COLO668 (cell line): ENCODE results near the gene ZNF266.

ENCODE experiments used
- DNase-seq: peaks from one replicate; lab custom pipeline; 2025; ENCODE audit not compliant: unreplicated experiment; lab: John Stamatoyannopoulos, UW

The ZNF266 gene

DNA sequence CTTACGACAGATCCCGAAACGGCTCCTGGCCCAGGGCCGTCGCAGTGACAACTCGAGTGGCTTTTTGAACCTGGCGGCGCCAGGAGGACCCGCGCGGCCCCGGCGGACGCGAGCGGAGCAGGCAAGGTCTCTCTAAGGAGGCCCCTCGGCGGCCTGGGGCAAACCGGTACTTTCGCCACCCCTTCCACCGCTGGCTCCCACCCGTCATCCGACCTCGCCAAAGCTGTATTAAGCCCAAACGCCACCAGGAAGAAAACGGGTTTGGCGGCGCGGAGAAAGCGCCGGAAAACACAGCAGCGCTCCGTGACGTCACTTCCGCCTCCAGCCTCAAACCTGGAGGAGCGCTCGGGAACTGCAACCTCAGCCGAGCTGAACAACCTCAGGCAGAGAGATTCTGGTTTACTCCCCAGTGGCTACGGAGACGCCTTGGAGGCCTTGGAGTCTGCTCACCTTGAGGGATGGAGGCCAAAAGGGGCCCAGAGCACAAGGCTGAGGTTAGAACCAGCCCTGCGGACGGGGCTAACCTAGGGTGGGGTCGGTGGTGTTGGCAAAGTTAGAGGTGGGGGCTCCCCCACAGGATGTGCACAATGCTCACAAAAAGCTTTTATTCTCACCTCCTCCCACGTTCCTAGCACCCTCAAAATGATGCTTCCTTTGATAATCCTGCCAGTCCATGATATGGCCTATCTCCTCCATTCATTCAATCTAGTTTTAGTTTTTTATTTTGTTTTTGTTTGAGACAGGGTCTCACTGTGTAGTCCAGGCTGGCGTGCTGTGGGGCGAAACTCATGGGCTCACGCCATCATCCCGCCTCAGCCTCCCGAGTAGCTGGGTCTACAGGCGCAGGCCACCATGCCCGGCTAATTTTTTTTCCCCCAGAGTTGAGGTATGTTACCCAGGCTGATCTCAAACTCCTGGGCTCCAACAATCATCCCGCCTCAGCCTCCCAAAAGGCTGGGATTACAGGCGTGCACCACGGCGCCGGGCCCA is at the start of gene ZNF266:
TSS of gene ZNF266 (minus strand) at position 295 of the 990 bp plus-strand sequence. CDS start 15,484 bp downstream, outside the sequence.
- peak; percentile 92 for DNase-seq

DNA sequence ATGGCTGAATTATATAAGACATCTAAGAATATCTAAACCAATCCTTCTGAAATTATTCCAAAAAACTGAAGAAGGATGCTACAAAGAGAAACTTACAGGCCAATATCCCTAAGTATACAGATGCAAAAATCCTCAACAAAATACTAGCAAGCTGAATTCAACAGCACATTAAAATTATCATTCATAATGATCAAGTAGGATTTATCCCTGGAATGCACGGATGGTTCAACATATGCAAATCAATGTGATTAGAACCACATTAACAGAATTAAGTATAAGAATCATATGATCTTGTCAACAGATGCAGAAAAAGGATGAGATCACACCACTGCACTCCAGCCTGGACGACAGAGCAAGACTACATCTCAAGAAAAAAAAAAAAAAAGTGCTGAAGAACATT is 49.8 kb upstream of the ZNF266 start:
- DNase-seq: no peak

DNA sequence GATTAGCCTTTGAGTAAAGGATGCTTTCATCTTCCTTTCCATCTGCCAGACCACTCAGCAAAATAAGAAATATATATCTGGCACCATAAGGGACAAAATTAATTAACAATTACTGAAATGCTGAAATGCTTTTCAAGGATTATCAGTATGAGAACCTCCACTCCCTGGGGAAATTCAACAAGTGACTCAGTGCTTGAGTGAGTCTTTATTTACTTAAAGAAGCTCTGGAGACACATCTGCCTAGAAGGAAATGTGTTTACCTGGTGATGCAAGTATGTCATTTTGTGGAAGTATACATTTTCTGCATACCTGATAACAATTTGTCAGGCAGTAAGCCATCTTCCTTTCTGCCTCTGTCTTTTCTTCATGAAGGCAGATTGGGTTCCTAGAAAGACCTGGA is 39.6 kb upstream of the ZNF266 start:
- DNase-seq: no peak

- DNase-seq: no peak
Observed at GRCh38 chr19:9467161-9467560, 31.8 kb upstream of the ZNF266 start.

DNA sequence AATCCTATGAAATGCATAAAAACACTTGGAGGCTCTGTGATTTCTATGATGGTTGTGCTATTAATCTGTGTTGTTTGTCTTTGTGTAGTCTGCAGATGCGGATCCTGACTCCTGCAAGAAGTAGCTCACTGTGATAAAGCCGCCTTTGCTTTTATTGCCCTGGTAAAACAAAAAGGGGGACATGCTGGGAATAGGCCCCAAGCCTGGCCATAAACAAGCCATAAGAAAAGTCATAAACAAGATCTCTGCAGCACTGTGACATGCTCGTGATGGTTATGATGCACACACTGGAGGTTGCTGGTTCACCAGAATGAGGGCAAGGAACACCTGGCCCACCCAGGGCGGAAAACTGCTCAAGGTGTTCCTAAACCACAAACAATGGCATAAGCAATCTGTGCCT is 26.6 kb upstream of the ZNF266 start:
- no peak for DNase-seq

GRCh38 chr19:9456018-9456689 is 20.8 kb upstream of the ZNF266 start:
- no peak for DNase-seq

GRCh38 chr19:9453953-9454352 is 18.6 kb upstream of the ZNF266 start:
- no peak for DNase-seq

- DNase-seq: no peak
Observed at GRCh38 chr19:9445037-9445436, 9.7 kb upstream of the ZNF266 start.

DNA sequence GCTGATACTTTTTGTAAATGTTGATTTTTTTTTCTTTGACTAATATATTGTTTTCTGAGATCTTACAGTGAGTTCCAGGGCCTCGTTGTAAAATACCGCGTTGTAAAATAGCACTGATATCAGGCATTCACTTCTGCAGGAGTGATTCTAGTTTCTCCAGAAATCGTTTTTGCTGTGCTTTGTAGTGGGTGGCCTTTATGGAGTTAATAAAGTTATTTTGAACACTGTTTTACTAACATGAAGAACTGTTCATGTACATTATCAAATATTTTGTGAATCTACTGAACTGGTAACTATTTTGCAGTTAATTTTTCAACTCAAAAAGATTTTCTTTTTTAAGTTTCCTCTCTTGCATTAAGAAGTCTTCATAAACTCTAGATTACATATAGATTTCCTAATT is 985 bp upstream of the ZNF266 start:
- DNase-seq: no peak

DNA sequence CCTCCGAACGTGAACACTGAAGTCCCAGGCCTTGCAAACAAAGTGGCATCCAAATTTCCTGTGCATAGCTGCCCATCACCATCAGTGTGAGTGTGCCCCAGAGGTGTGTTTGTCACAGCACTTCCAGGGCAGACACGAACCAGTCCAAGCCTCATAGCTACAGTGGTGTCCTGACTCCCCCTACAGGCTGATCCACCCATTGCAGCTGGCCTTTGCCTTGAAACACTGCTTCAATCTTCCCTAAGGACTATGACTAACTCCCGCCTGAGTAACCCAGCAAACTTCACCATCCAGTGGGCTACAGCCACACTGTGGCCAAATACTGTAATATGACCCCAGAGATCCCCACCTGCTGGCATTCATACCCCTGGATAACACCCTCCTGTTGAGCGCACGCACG is 3.9 kb downstream of the ZNF266 start:
- DNase-seq: peak; percentile 24

- DNase-seq: no peak
Observed at GRCh38 chr19:9430444-9430843, 4.9 kb downstream of the ZNF266 start.

- DNase-seq: no peak
Observed at GRCh38 chr19:9427941-9428340, 7.4 kb downstream of the ZNF266 start.

- no peak for DNase-seq
Observed at GRCh38 chr19:9413240-9413954, 22.0 kb downstream of the ZNF266 start.

DNA sequence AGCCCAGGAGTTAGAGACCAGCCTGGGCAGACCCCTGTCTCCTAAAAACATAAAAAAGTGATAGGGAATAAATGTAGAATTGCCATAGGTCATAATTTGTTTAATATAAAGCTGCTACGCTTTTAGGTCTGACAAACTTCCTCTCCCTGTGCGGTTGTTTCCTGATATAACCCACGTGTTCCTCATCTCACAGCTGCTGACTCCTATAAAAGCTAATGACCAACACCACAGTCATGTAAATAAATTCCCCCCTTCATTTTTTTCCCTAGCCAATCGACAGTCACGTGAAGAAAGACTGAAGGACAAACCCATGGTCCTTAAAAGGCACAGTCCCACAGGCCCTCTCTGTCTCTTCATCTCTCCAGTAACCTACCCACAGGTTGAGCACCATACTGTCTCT is 27.5 kb downstream of the ZNF266 start:
- DNase-seq: no peak

- peak; percentile 93 for DNase-seq
Observed at GRCh38 chr19:9406798-9407352, 28.5 kb downstream of the ZNF266 start.

GRCh38 chr19:9381361-9381785 is 54.0 kb downstream of the ZNF266 start:
- no peak for DNase-seq

DNA sequence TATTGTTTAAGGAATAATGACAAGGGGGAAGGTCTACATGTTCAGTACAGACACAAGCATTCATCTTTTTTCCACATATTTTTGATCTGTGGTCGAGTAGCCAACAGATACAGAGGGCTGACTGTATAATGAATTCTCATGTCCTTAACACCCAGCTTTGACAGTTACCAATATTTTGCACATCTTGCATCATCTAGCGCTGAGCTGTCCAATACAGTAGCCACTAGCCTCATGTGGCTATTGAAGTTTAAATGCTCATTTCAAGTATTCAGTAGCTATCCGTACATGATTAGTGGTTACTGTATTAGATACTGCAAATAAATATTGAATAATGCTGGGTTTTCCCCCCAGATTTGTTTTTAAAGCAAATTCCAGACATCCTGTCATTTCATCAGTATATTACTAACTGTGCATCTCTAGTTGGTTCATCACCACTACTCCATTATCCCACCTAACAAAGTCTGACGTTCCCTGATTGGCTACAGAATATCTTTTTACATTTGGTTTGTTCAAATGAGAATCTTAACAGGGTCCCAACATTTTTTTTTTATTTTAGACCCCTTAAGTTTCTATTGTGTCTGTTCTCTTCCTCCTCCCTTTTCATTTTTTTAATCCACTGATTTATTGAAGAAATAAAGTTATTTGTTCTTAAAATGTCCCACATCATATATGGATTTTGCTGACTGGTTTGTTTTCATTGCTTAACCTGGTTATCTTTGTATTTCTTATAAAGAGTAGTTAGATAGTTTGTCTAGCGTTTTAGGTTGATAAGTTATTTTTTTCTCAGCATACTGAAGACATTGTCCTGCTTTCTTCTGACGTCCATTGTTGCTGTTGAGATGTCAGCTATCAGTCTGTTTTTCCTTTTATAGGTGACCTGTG is 64.4 kb downstream of the ZNF266 start:
- no peak for DNase-seq

GRCh38 chr19:9362905-9363304 is 72.5 kb downstream of the ZNF266 start, which contains the start of gene ZNF177:
Gene ZNF177, plus strand, starts transcription at chr19:9363013. Its CDS starts 15,299 bp downstream, at chr19:9378312.
- DNase-seq: peak; percentile 50
